AG10803 (cell line): ENCODE data around the gene ADCY9.
A peak's percentile ranks its signal among the peaks of the same experiment; 100 is the strongest.

Experiments
- DNase-seq: peaks from one replicate; pipeline ENCODE4 v3.0.0; 2010; ENCODE audit warnings: low read depth
- H3K4me3 ChIP-seq: 2 replicates; pipeline ENCODE4 v1.5.1; 2011; ENCODE audit warnings: mild to moderate bottlenecking, low read length, control low read depth
- CTCF ChIP-seq: conservative IDR thresholded peaks from 2 replicates; pipeline ENCODE4 v1.5.1; 2011; ENCODE audit warnings: mild to moderate bottlenecking, low read length, control low read depth, inconsistent platforms

The ADCY9 gene

DNA sequence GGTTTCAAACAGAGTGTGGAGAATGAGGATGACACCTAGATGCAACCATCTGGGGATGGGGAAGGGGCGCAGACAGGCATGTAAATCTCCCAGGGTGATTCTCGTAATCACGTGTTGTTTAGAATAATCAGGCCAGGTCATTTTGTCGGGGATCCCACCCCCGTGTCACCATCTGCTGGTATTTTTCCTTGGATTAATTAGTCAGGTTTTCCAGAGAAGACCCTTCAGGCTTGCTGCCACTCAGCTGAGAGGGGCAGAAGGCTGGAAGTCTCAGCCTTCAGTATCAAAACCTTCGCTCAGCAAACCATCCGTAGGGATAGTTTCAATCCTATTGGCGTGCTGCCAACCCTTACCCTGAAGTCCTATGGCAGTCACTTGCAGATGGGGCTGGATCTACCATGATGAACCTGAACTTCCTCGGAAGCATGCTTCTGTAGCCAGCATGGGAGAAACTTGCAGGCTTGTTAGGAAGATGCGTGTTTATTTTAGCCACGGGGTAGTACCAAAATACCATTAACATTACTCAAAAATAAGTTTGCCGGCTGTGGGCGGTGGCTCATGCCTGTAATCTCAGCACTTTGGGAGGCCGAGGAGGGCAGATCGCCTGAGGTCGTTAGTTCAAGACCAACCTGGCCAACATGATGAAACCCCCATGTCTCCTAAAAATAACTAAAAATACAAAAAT is 7.5 kb upstream of the ADCY9 start:
- peak; percentile 48 for DNase-seq
- TF ChIP-seq CTCF = no peak
- no peak overlapping the region for H3K4me3 ChIP-seq

DNA sequence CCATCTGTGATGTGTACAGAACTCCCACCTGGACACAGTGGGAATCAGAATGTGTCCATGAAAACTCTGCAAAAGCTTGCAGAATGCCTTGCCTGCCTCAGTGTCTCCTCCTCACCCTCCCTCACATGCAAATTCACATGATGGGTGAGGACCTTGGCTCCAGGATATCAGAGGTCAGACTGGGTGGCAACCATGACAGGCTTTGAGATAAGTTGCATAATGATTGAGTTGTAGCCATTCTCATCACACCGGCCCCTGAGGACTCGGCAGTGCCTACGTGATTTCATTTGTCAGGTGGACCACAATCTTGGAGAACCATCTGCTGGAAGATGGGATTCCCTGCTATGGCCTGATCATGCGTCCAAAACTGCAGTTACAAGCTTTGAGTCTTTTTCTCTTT is 3.9 kb upstream of the ADCY9 start:
- H3K4me3 ChIP-seq = no peak overlapping the region
- no peak for DNase-seq
- TF ChIP-seq CTCF = no peak

DNA sequence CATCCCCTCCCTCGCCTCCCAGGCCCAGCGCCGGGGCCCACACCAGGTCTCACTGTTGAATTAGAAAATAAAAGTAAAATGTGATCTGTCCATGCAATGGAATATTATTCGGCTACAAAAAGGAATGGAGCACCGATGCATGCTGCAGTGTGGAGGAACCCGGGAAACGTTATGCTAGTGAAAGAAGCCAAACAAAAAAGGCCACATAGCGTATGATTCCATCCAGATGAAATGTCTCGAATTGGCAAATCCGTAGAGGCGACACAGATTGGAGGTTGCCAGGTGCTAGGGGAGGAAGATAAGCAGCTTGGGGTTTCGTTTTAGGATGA is 972 bp upstream of the ADCY9 start:
- peak overlapping the region; percentile 61 for H3K4me3 ChIP-seq
- DNase-seq = no peak
- no peak for TF ChIP-seq CTCF

DNA sequence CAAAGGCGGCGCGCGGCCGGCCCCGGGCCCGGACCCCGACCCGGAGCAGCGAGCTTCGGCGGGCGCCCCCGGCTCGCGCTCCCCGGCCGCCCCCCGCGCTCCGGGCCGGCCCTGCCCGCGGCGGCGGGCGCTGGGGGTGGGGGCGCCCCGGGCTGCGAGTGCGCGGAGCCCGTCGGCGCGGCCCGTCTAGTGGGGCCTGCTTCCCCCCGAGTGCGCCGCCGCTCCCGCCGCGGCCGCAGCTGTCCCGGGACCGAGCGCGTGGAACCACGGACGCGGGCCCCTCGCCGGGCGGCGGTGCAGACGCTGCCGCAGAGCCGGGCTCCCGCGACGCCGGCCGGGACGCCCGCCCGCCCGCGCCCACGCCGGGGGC is 308 bp downstream of the ADCY9 start:
- TF ChIP-seq CTCF = no peak
- peak overlapping the region; percentile 77 for H3K4me3 ChIP-seq
- DNase-seq = no peak

GRCh38 chr16:4115209-4115948 is 863 bp downstream of the ADCY9 start:
- peak; percentile 72 for DNase-seq
- TF ChIP-seq CTCF = no peak
- peak overlapping the region; percentile 77 for H3K4me3 ChIP-seq

GRCh38 chr16:4114257-4115208 is 1.7 kb downstream of the ADCY9 start:
- H3K4me3 ChIP-seq = peak overlapping the region; percentile 77
- TF ChIP-seq CTCF = no peak
- DNase-seq = peak; percentile 15
